Measurements from ENCODE around the gene MYO1C. TPM values are rescaled to one million over a fixed set of nuclear protein-coding genes. Genes with fewer than 3 reads are reported as not detected.
"Not testable (repeated sequence)": the region's sequence is repeated elsewhere in the genome, so short reads cannot be mapped to it uniquely, and the experiment has no call there.

The MYO1C gene
- 196 TPM for total RNA-seq
- long read RNA-seq, full-length matches to known transcripts, result 113 of 206 reads
- long read RNA-seq, partial matches to known transcripts, result 69 of 206 reads
- long read RNA-seq, other reads (novel, unspliced or antisense), result 24 of 206 reads

GRCh38 chr17:1492249-1493206 lies at the start of gene MYO1C:
MYO1C (minus strand) TSS chr17:1492686; CDS start chr17:1492487, 199 bp downstream.
- no peak for ATAC-seq
- intact Hi-C loops (cut with DNase I), result loop anchor here (2.0 kb wide), 1 partner anchor 16 kb away; no protein-coding TSS in a partner anchor
- no peak for DNase-seq (ENCODE audit: missing footprints)

GRCh38 chr17:1541367-1541904 lies 49.0 kb upstream of the MYO1C start:
- ATAC-seq (no peak), DNase-seq (ENCODE audit: missing footprints) (no peak)
- intact Hi-C loops (cut with DNase I), result no loop called here

GRCh38 chr17:1539811-1540210 lies 47.3 kb upstream of the MYO1C start:
- ATAC-seq (no peak), DNase-seq (ENCODE audit: missing footprints) (no peak)
- intact Hi-C loops (cut with DNase I), result no loop called here

- intact Hi-C loops (cut with DNase I), result no loop called here
- DNase-seq (ENCODE audit: missing footprints) (no peak), ATAC-seq (no peak)
Measured at GRCh38 chr17:1535737-1536136, 43.3 kb upstream of the MYO1C start.

- intact Hi-C loops (cut with DNase I), result no loop called here
- no peak for DNase-seq (ENCODE audit: missing footprints)
- peak; percentile 88 for ATAC-seq
Measured at GRCh38 chr17:1533661-1534325, 41.3 kb upstream of the MYO1C start.

GRCh38 chr17:1532836-1533602 lies 40.5 kb upstream of the MYO1C start:
- no peak for DNase-seq (ENCODE audit: missing footprints)
- intact Hi-C loops (cut with DNase I), result no loop called here
- peak; percentile 66 for ATAC-seq

- ATAC-seq (no peak), DNase-seq (ENCODE audit: missing footprints) (no peak)
- intact Hi-C loops (cut with DNase I), result no loop called here
Measured at GRCh38 chr17:1529863-1530262, 37.4 kb upstream of the MYO1C start.

GRCh38 chr17:1526876-1527275 lies 34.4 kb upstream of the MYO1C start:
- intact Hi-C loops (cut with DNase I); DNase-seq (ENCODE audit: missing footprints); ATAC-seq: not testable (repeated sequence)

- ATAC-seq (no peak), DNase-seq (ENCODE audit: missing footprints) (no peak)
- intact Hi-C loops (cut with DNase I), result no loop called here
Measured at GRCh38 chr17:1522626-1523025, 30.1 kb upstream of the MYO1C start.

GRCh38 chr17:1521086-1521640 lies 28.7 kb upstream of the MYO1C start:
- ATAC-seq (no peak), DNase-seq (ENCODE audit: missing footprints) (no peak)
- intact Hi-C loops (cut with DNase I), result no loop called here

- DNase-seq (ENCODE audit: missing footprints), result no peak
- ATAC-seq, result no peak
- intact Hi-C loops (cut with DNase I), result loop anchor here (5.0 kb wide), 2 partner anchors 172 to 242 kb away; partner anchors contain the start of gene TRARG1
Measured at GRCh38 chr17:1519678-1520077, 27.2 kb upstream of the MYO1C start.

GRCh38 chr17:1518410-1518809 lies 25.9 kb upstream of the MYO1C start:
- DNase-seq (ENCODE audit: missing footprints) (no peak), ATAC-seq (no peak)
- intact Hi-C loops (cut with DNase I), result loop anchor here (5.0 kb wide), 2 partner anchors 171 to 241 kb away; partner anchors contain the start of gene TRARG1

GRCh38 chr17:1516388-1517161 lies 24.1 kb upstream of the MYO1C start, which contains the start of gene INPP5K:
INPP5K (minus strand) TSS chr17:1516612; CDS start chr17:1516499, 113 bp downstream.
- ATAC-seq (peak; percentile 99), DNase-seq (ENCODE audit: missing footprints) (peak; percentile 99)
- intact Hi-C loops (cut with DNase I), result loop anchor here (2.0 to 5.0 kb wide), 3 partner anchors 152 to 239 kb away; partner anchors contain the start of gene TRARG1

GRCh38 chr17:1515640-1516387 lies 23.3 kb upstream of the MYO1C start:
- intact Hi-C loops (cut with DNase I), result loop anchor here (2.0 to 5.0 kb wide), 4 partner anchors 61 to 239 kb away; partner anchors contain the start of gene TRARG1
- DNase-seq (ENCODE audit: missing footprints) (no peak), ATAC-seq (peak; percentile 51)

- ATAC-seq, result no peak
- intact Hi-C loops (cut with DNase I), result no loop called here
- no peak for DNase-seq (ENCODE audit: missing footprints)
Measured at GRCh38 chr17:1512351-1512750, 19.9 kb upstream of the MYO1C start.

GRCh38 chr17:1511756-1512321 lies 19.4 kb upstream of the MYO1C start:
- ATAC-seq (no peak), DNase-seq (ENCODE audit: missing footprints) (no peak)
- intact Hi-C loops (cut with DNase I), result no loop called here

All from Right ventricle myocardium inferior (tissue), 1 donor.